ENCODE measurements around the gene DOHH.
"Not testable (repeated sequence)": the region's sequence is repeated elsewhere in the genome, so short reads cannot be mapped to it uniquely, and the experiment has no call there.

Gene DOHH

DNA sequence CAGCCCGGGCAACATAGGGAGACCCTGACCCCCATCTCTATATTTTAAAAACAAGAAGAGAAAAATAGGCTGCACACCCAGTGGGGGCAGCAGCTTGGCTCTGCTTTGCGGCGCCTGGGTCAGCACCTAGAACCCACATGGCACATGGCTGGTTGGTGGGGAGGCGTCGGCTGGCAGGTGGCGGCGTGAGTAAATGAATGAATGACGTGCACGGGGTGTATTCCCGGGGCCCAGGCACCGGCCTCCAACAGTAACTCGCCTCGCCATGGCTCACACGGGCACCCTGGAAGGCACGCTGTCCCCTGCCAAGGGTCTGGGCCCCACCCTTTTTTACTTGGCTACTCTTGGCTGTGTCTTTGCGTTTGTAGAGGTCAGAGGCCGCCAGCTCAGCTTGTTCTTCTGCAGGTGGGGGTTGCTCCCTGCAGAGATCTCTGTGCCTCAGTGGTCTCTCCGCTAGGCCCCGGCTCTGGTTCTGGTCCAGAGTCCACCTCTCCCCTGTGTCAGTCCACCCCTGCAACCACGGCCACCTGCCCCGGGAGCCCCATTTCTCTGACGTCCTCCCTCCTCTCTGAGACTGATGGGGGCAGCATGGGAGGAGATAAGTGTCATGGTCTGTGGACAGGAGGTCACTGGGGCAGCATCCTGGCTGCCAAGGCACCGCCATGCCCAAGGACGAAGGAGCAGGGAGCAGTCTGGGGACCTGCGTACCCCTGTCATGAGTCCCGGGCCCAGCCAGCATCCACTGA lies 11.2 kb upstream of the DOHH start:
- Histone ChIP-seq H3K4me3 (no peak overlapping the region), H3K9ac (ENCODE audit: insufficient read length) (no peak overlapping the region), H3K9me3 (ENCODE audit: low read depth, low read length) (no peaks in the 10 kb centered on the region), H3K27ac (no peak overlapping the region), H3K36me3 (ENCODE audit: insufficient read depth, low read length) (peaks cover 21% of the 10 kb centered on the region; the same call in 1 of the 2 replicates)
- TF ChIP-seq POLR2AphosphoS5 (IDR thresholded peaks at IDR 0.05; ENCODE audit: borderline replicate concordance, low read depth, low read length) (no peak), FOXP2 (optimal IDR thresholded peaks at IDR 0.05; ENCODE audit: control extremely low read depth, extremely low read length, insufficient read depth) (no peak), EZH2 (IDR thresholded peaks at IDR 0.05) (no peak)
- no peak for DNase-seq (ENCODE audit: low read depth, low spot score)

GRCh38 chr19:3510727-3511126 lies 10.3 kb upstream of the DOHH start:
- TF ChIP-seq EZH2 (IDR thresholded peaks at IDR 0.05) (no peak), FOXP2 (optimal IDR thresholded peaks at IDR 0.05; ENCODE audit: control extremely low read depth, extremely low read length, insufficient read depth) (no peak), POLR2AphosphoS5 (IDR thresholded peaks at IDR 0.05; ENCODE audit: borderline replicate concordance, low read depth, low read length) (no peak)
- H3K9me3 ChIP-seq (ENCODE audit: low read depth, low read length): no peaks in the 10 kb centered on the region
- no peak overlapping the region for H3K4me3 ChIP-seq
- peaks cover 21% of the 10 kb centered on the region; the same call in 1 of the 2 replicates for H3K36me3 ChIP-seq (ENCODE audit: insufficient read depth, low read length)
- no peak overlapping the region for H3K9ac ChIP-seq (ENCODE audit: insufficient read length)
- no peak overlapping the region for H3K27ac ChIP-seq
- no peak for DNase-seq (ENCODE audit: low read depth, low spot score)

- no peak for TF ChIP-seq EZH2 (IDR thresholded peaks at IDR 0.05)
- TF ChIP-seq FOXP2 (optimal IDR thresholded peaks at IDR 0.05; ENCODE audit: control extremely low read depth, extremely low read length, insufficient read depth): no peak
- no peak for TF ChIP-seq POLR2AphosphoS5 (IDR thresholded peaks at IDR 0.05; ENCODE audit: borderline replicate concordance, low read depth, low read length)
- no peak for DNase-seq (ENCODE audit: low read depth, low spot score)
- Histone ChIP-seq H3K9me3 (ENCODE audit: low read depth, low read length) (no peaks in the 10 kb centered on the region), H3K4me3 (no peak overlapping the region), H3K36me3 (ENCODE audit: insufficient read depth, low read length) (peaks cover 21% of the 10 kb centered on the region; the same call in 1 of the 2 replicates), H3K9ac (ENCODE audit: insufficient read length) (no peak overlapping the region), H3K27ac (no peak overlapping the region)
Observed at GRCh38 chr19:3509566-3509989, 9.1 kb upstream of the DOHH start.

DNA sequence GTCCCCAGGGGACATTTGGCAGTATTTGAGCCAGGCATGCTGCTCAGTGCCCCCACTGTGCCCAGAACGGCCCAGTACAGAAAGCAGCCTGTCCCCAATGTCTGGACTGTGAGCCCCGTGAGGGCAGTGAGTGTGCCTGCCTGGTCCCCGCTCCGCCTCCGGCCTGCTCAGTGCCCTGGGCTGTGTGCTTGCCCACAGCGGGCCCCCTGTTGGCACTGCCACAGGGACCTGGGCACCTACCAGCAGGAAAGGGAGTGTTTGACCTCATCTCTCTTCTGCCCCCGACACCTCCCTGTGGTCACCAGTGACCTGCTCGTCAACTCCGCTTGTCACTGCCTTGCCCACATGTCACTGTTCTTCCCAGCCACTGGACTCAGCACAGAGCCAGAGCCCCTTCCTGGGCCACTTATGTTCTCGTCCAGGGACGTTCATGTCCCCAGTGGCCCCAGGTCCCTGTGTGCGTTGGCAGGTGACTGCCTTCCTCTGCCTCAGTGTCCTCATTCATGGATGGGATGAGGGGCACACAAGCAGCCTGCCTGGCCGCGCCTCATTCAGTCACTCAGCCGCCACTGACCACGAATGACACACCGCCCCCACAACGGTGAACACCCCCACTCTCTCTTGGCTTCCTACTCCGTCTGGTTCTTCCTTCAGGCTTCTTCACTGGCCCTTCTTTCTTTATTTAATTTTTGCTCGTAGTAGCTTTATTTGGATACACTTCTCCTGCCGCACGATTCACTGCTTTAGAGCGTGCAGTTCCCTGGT lies 8.5 kb upstream of the DOHH start:
- TF ChIP-seq POLR2AphosphoS5 (IDR thresholded peaks at IDR 0.05; ENCODE audit: borderline replicate concordance, low read depth, low read length) (no peak), FOXP2 (optimal IDR thresholded peaks at IDR 0.05; ENCODE audit: control extremely low read depth, extremely low read length, insufficient read depth) (no peak), EZH2 (IDR thresholded peaks at IDR 0.05) (no peak)
- Histone ChIP-seq H3K27ac (no peak overlapping the region), H3K9me3 (ENCODE audit: low read depth, low read length) (no peaks in the 10 kb centered on the region), H3K36me3 (ENCODE audit: insufficient read depth, low read length) (peaks cover 21% of the 10 kb centered on the region; the same call in 1 of the 2 replicates), H3K4me3 (no peak overlapping the region), H3K9ac (ENCODE audit: insufficient read length) (no peak overlapping the region)
- no peak for DNase-seq (ENCODE audit: low read depth, low spot score)

DNA sequence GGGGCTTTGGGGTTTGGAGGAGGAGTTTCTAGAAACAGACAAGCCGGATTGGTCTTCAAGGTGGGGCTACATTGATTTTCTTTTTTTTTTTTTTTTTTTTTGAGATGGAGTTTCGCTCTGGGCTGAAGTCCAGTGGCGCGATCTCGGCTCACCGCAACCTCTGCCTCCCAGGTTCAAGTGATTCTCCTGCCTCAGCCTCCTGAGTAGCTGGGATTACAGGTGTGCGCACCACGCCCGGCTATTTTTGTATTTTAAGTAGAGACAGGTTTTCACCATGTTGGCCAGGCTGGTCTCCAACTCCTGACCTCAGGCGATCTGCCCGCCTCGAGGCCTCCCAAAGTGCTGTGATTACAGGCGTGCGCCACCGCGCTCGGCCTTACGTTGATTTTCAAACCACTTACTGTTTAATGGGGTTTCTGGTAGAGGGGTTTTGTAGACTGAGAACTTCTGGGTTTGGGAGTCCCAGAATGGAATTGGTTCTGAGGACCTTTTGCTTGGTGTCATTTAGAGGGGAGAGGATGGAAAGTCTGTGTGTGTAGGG lies 7.7 kb upstream of the DOHH start:
- H3K9me3 ChIP-seq (ENCODE audit: low read depth, low read length); H3K27ac ChIP-seq; H3K4me3 ChIP-seq; DNase-seq (ENCODE audit: low read depth, low spot score); H3K9ac ChIP-seq (ENCODE audit: insufficient read length): not testable (repeated sequence)
- peaks cover 21% of the 10 kb centered on the region; the same call in 1 of the 2 replicates for H3K36me3 ChIP-seq (ENCODE audit: insufficient read depth, low read length)

DNA sequence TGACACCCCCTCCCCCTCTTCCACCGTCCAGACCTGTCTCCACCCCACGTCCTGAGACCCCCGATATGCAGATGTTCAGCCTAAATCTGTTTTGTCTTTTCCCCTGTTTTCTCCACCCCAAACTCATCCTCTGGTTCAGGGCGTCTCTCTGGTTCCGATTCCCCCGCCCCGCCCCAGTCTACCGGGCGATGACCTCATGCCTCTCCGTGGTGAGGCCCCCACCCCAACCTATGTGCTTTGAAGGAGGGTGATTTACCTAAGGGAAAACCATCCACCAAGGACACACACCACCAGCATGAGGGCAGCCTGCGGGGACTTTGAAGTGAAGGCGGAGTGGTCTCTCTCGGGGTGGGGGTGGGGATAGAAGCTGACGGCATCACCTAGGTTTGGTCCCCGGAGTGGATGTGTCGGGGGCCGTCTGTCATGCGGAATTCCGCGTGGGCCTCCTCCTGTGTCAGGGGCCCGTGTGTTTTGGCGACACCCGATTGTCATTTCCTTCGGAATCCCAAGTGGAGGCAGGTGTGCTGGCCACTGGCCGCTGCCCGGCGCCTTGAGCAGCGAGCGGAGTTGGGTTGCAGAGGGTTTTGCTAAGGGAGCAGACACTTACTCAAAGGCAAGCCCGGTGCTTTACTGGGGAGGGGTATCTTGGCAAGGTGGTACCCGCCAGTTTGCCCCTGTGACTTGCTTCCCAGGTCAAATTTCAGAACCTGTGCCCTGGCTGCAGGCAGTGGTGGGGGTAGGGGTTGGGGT lies 7.1 kb upstream of the DOHH start:
- no peak overlapping the region for H3K27ac ChIP-seq
- no peaks in the 10 kb centered on the region for H3K9me3 ChIP-seq (ENCODE audit: low read depth, low read length)
- DNase-seq (ENCODE audit: low read depth, low spot score): no peak
- peak overlapping the region; percentile 93 for H3K4me3 ChIP-seq
- H3K36me3 ChIP-seq (ENCODE audit: insufficient read depth, low read length): peaks cover 21% of the 10 kb centered on the region; the same call in 1 of the 2 replicates
- TF ChIP-seq EZH2 (IDR thresholded peaks at IDR 0.05): no peak
- TF ChIP-seq FOXP2 (optimal IDR thresholded peaks at IDR 0.05; ENCODE audit: control extremely low read depth, extremely low read length, insufficient read depth): no peak
- no peak for TF ChIP-seq POLR2AphosphoS5 (IDR thresholded peaks at IDR 0.05; ENCODE audit: borderline replicate concordance, low read depth, low read length)
- peak overlapping the region; percentile 96 for H3K9ac ChIP-seq (ENCODE audit: insufficient read length)

DNA sequence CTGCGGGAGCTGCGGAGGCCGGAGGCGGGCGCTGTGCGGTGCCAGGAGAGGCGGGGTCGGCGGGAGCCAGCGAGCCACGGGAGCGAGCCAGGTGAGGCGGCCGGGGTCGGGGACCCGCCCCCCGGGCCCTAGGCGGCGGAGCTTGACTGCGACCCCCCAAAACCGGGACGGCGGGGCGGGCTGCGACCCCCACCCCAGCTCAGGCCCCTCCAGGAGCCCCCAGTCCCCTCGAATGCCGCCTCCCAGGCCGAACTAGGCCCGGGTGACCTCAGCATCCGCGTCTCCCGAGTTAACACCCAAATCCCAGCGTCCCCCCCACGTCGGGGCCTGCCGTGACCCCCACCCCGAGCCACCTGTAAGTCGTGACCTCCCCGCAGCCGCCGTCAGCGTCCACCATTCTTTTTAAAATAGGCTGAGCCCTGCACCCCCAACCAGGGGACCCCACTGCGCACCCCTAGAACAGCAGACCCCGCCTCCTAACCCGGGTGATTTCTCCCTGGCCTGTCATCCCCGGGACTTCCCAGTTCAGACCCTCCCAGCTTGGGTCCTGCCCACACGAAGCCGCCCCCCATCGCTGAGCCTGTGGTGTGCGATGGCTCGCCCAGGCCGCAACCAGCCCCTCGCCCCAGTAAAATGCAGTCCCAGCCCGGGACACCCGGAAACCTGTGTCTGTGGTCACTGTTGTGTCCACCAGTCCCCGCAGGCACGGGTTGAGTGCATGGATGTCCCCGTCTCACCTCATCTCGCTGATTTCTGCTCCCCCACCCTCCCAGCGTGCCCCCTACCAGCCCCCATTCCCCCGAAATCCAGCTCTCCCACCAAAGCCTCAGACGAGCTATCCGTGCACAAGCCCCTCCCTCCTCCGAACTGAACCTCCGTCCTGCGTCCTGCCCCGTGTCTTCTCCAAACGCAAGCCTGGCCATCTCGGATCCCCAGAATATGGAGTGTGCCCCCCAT lies 6.2 kb upstream of the DOHH start:
- peak overlapping the region; percentile 93 for H3K4me3 ChIP-seq
- no peaks in the 10 kb centered on the region for H3K9me3 ChIP-seq (ENCODE audit: low read depth, low read length)
- H3K36me3 ChIP-seq (ENCODE audit: insufficient read depth, low read length): peaks cover 21% of the 10 kb centered on the region; the same call in 1 of the 2 replicates
- DNase-seq (ENCODE audit: low read depth, low spot score): no peak
- peak overlapping the region; percentile 50; the same call in 1 of the 2 replicates for H3K27ac ChIP-seq
- TF ChIP-seq EZH2 (IDR thresholded peaks at IDR 0.05) (no peak), FOXP2 (optimal IDR thresholded peaks at IDR 0.05; ENCODE audit: control extremely low read depth, extremely low read length, insufficient read depth) (no peak), POLR2AphosphoS5 (IDR thresholded peaks at IDR 0.05; ENCODE audit: borderline replicate concordance, low read depth, low read length) (no peak)
- peak overlapping the region; percentile 96 for H3K9ac ChIP-seq (ENCODE audit: insufficient read length)
